Activated T-cell treated with anti-CD3 and anti-CD28 coated beads, Interleukin-2, amount 50 U/mL, for 24 hours (primary cell): Measurements from ENCODE around the gene ALG1L2.
"Not testable (repeated sequence)": the region's sequence is repeated elsewhere in the genome, so short reads cannot be mapped to it uniquely, and the experiment has no call there.

Experiments
- DNase-seq: peaks from one replicate; pipeline ENCODE4 v3.0.0-alpha.2; 2020
- H3K27ac Mint-ChIP-seq: 2 replicates; pipeline ENCODE4 v1.8.0; 2020; ENCODE audit warnings: mild to moderate bottlenecking, mixed read lengths
- H3K27me3 Mint-ChIP-seq: 2 replicates; pipeline ENCODE4 v1.8.0; 2020; ENCODE audit warnings: mixed read lengths
- H3K36me3 Mint-ChIP-seq: 2 replicates; pipeline ENCODE4 v1.8.0; 2020; ENCODE audit warnings: low read depth, mixed read lengths
- H3K4me1 Mint-ChIP-seq: 2 replicates; pipeline ENCODE4 v1.8.0; 2020; ENCODE audit warnings: low read depth, mixed read lengths
- H3K4me3 Mint-ChIP-seq: 2 replicates; pipeline ENCODE4 v1.8.0; 2020; ENCODE audit warnings: mild to moderate bottlenecking, moderate library complexity, mixed read lengths
- H3K9me3 Mint-ChIP-seq: 2 replicates; pipeline ENCODE4 v1.8.0; 2020; ENCODE audit warnings: mixed read lengths

ALG1L2 gene

DNA sequence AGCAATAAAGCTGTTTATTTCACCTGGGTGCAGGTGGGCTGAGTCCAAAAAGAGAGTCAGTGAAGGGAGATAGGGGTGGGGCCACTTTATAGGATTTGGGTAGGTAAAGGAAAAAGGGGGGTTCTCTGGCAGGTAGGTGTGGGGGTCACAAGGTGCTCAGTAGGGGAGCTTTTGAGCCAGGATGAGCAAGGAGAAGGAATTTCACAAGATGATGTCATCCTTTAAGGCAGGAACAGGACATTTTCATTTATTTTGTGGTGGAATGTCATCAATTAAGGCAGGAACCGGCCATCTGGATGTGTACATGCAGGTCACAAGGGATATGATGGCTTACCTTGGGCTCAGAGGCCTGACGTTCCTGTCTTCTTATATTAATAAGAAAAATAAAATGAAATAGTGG, 56.1 kb downstream of the ALG1L2 start:
- H3K36me3 Mint-ChIP-seq, H3K4me1 Mint-ChIP-seq, H3K27ac Mint-ChIP-seq, H3K9me3 Mint-ChIP-seq, H3K4me3 Mint-ChIP-seq, H3K27me3 Mint-ChIP-seq, DNase-seq: not testable (repeated sequence)

DNA sequence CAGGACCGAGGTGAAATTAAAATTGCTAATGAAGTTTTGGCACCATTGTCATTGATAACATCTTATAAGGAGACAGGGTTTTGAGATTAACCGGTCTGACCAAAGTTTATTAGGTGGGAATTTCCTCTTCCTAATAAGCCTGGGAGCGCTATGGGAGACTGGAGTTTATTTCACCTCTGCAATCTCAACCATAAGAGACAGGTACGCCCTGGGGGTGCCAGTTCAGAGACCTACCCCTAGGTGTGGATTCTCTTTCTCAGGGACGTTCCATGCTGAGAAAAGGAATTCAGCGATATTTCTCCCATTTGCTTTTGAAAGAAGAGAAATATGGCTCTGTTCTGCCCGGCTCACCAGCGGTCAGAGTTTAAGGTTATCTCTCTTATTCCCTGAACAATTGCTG, 57.4 kb downstream of the ALG1L2 start:
- not testable (repeated sequence) for H3K27me3 Mint-ChIP-seq, H3K9me3 Mint-ChIP-seq, H3K4me1 Mint-ChIP-seq, DNase-seq, H3K36me3 Mint-ChIP-seq, H3K4me3 Mint-ChIP-seq, H3K27ac Mint-ChIP-seq

DNA sequence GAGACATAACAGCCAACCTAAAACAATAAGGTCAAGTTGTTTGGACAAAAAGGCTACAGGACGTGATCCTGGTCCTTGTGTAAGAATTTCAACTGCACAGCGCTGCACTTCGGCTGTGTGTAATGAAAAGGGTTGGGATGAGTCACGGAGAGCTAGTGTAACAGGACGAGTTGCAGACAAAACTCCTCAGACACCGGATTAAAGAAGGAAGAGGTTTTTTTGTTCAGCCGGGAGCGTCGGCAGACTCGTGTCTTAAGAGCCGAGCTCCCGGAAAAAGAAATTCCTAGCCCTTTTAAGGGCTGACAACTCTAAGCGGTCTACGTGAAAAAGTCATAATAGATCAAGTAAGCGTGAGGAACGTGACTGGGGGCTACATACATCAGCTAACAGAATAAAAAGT, 59.1 kb downstream of the ALG1L2 start:
- not testable (repeated sequence) for DNase-seq

DNA sequence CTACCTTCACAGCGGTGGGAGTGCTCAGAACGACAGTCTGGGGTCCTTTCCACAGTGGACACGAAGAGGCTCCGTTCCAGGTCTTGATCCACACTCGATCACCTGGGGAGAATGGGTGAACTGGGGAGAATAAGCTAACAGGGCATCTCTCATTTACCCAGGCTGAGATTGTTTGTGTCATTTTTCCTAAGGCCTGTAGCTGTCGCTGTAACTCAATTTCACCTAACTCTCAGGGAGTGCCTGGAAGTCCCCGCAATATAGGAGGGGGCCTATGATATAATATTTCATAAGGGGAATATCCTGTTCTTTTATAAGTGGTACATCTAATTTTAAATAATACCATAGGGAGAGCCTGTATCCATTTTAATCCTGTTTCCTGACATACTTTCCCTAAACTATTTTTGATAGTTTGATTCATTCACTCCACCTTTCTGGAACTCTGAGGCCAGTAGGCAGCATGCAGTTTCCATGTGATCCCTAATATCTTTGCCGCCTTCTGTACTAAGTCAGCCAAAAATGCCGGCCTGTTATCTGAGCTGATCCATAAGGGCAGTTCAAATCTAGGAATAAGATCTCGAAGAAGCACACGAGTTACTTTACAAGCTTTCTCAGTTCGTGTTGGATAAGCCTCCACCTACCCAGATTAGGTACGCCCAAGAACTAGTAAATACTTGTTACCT, 62.2 kb downstream of the ALG1L2 start:
- not testable (repeated sequence) for H3K36me3 Mint-ChIP-seq, H3K4me1 Mint-ChIP-seq, H3K4me3 Mint-ChIP-seq

More for the DNA sequence above, 59.1 kb downstream of the ALG1L2 start:
- not testable (repeated sequence) for H3K27me3 Mint-ChIP-seq, H3K4me3 Mint-ChIP-seq, H3K27ac Mint-ChIP-seq, H3K36me3 Mint-ChIP-seq, H3K9me3 Mint-ChIP-seq, H3K4me1 Mint-ChIP-seq

DNA sequence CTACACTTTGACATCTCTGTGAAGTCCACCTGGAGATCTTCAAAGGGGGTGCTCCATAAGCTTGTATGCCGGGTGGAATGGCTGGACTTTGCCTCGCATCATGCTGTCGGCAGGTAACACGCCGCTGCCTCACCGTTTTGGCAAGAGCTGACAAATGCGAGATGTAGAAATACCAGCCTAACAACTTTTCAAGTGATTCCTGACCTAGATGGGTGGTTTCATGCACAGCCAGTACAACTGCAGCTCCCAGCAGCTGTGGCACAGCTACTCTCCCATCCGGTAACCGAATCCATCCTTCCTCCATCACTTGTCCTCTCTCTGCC, 62.7 kb downstream of the ALG1L2 start:
- H3K27me3 Mint-ChIP-seq, H3K9me3 Mint-ChIP-seq, H3K36me3 Mint-ChIP-seq, DNase-seq, H3K4me3 Mint-ChIP-seq, H3K27ac Mint-ChIP-seq, H3K4me1 Mint-ChIP-seq: not testable (repeated sequence)

More for the DNA sequence above, 62.2 kb downstream of the ALG1L2 start:
- H3K9me3 Mint-ChIP-seq, H3K27me3 Mint-ChIP-seq, H3K27ac Mint-ChIP-seq, DNase-seq: not testable (repeated sequence)

DNA sequence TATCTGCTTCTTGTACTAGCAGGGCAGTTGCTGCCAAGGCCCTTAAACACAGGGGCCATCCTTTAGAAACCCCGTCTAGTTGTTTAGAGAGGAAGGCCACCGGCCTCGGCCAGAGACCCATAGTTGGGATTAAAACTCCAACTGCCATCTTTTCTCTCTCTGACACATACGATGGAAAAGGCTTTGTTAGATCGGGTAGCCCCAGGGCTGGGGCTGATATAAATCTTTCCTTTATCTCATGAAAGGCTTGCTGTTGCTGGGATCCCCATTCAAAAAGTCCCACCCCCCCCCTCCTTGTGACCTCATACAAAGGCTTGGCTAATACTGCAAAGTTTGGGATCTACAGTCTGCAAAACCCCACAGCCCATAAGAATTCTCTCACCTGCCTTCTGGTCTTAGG, 63.8 kb downstream of the ALG1L2 start:
- H3K4me1 Mint-ChIP-seq: not testable (repeated sequence)

DNA sequence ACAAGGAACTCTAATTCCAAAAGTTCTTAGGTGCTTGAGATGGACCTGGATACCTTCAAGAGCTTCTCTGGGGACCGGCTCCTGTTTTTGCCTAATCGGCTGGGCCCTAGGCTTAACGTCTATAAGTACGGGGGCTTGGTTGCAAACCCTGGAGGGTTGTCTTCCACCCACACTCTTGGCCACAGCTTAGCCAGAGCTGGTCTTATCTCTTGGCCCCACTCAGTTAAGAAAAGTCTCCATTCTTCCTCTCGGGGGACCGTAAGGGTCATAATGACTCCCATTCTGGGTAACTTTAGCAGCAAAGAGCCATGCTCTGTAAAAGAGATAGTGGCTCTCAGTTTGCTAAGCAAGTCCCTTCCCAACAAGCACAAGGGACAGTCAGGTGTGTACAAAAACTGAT, 64.8 kb downstream of the ALG1L2 start:
- not testable (repeated sequence) for H3K4me3 Mint-ChIP-seq, H3K9me3 Mint-ChIP-seq, H3K27me3 Mint-ChIP-seq, H3K36me3 Mint-ChIP-seq, DNase-seq, H3K27ac Mint-ChIP-seq, H3K4me1 Mint-ChIP-seq

More for the DNA sequence above, 63.8 kb downstream of the ALG1L2 start:
- not testable (repeated sequence) for DNase-seq, H3K4me3 Mint-ChIP-seq, H3K27me3 Mint-ChIP-seq, H3K27ac Mint-ChIP-seq, H3K9me3 Mint-ChIP-seq, H3K36me3 Mint-ChIP-seq
